ES-I3 (cell line): ENCODE results near the gene MGST2.
"Not testable (repeated sequence)": the region's sequence is repeated elsewhere in the genome, so short reads cannot be mapped to it uniquely, and the experiment has no call there.

Experiments used
- H3K36me3 ChIP-seq: 2 replicates; pipeline ENCODE4 v1.6.1; 2013; ENCODE audit warnings: mild to moderate bottlenecking, low read length, control low read depth, moderate library complexity; ENCODE audit not compliant: insufficient read depth
- H3K4me1 ChIP-seq: 2 replicates; pipeline ENCODE4 v1.6.1; 2013; ENCODE audit warnings: mild to moderate bottlenecking, control low read depth, low read length; ENCODE audit not compliant: insufficient read depth
- H3K9ac ChIP-seq: 2 replicates; pipeline ENCODE4 v1.6.1; 2013; ENCODE audit warnings: low read depth, mild to moderate bottlenecking, low read length, moderate library complexity
- H3K9me3 ChIP-seq: 2 replicates; pipeline ENCODE4 v1.6.1; 2013; ENCODE audit warnings: mild to moderate bottlenecking, low read length, moderate library complexity; ENCODE audit not compliant: control insufficient read depth, insufficient read depth

The MGST2 gene

DNA sequence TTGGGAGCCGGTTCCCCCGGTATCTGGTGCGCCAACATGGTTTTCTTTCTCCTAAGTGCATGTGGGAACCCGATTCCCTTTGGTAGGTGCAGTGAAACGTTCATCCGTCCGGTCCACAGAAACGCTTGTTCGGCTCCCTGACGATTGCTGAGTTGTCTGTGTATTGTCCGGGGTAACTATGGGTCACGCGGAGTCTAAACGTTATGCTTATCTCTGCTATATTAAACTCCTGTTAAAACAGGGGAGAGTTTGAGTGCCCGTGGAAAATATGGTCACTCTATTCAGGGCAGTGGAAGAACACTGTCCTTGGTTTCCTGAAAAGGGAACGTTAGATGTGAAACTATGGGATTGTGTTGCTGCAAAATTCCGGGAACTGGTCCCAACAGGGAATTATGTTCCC, 32.4 kb upstream of the MGST2 start:
- Histone ChIP-seq H3K9me3 (no peaks in the 10 kb centered on the region), H3K4me1 (peaks cover 6% of the 10 kb centered on the region; the same call in 1 of the 2 replicates), H3K9ac (no peak overlapping the region), H3K36me3 (no peaks in the 10 kb centered on the region)

DNA sequence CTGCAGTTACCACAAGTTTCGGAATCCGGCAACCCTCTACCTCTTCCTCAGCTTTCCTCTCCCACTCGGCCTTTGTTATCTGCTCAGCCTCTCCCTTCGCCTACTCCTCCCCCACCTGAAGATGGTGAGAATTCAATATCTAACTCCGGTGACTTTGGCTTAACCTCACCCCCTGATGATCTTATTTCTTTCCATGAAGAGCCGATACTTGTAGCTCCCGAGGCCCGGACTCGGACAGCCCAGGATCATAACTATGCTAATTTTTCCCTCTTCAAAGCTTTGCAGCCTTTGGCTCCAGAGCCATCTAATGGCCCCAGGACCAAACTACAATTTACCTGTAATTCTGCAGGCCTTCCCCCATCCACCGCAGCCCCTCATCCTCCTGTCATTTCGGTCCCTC, 32.0 kb upstream of the MGST2 start:
- Histone ChIP-seq H3K36me3 (no peaks in the 10 kb centered on the region), H3K4me1 (peaks cover 1% of the 10 kb centered on the region; the same call in 1 of the 2 replicates), H3K9ac (no peak overlapping the region; the same call in 1 of the 2 replicates), H3K9me3 (no peaks in the 10 kb centered on the region; the same call in 1 of the 2 replicates)

DNA sequence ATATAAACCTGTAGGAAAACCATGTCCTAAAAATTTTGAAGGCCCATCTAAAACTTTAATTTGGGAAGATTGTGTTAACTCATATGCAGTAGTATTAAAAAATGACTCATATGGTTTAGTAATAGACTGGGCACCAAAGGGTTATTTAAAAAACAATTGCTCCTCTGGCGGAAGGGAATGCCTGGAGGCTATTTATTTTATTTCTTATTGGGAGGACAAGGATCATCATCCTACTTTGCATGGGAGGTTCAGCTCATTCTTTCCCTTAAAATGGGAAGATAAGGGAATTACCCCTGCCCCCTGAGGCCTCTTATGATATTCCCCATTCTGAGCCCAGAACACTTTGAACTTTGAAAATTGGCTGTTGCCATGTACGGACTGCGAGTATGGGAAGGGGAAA, 29.7 kb upstream of the MGST2 start:
- no peaks in the 10 kb centered on the region for H3K4me1 ChIP-seq
- H3K9me3 ChIP-seq = no peaks in the 10 kb centered on the region; the same call in 1 of the 2 replicates
- no peak overlapping the region for H3K9ac ChIP-seq
- H3K36me3 ChIP-seq = no peaks in the 10 kb centered on the region

DNA sequence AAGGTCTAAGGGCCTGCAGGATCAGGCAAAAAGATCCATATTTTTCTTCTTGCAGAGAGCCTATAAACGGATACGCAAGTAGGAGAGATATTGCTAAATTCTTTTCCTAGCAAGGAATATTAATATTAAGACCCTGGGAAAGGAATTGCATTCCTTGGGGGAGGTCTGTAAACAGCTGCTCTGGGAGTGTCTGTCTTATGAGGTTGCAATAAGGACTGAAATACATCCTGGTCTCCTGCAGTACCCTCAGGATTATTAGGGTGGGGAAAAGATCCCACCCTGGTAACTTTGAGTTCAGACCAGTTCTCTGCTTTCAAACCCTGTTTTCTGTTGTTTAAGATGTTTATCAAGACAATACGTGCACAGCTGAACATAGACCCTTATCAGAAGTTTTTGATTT, 27.3 kb upstream of the MGST2 start:
- not testable (repeated sequence) for H3K4me1 ChIP-seq, H3K9me3 ChIP-seq, H3K36me3 ChIP-seq, H3K9ac ChIP-seq

DNA sequence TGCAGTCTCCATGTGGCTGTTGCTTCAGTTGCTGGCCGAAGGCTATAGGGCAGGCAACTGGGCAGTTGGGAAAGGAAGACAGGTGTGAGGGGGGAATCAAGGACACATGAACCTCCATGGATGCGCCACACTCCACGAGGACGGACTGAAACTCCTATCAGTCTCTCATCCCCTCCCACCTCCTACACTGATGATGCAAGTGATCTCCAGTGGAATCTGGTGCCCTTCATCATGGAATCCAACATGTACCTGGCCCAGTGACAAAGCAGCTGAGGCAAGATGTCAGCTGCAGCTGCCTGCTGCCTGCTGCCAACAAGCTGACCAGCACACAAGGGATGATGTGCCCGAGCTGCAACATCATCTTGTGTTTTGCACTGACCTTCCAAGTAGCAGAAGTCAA, 26.0 kb upstream of the MGST2 start:
- Histone ChIP-seq H3K36me3 (no peaks in the 10 kb centered on the region), H3K9ac (no peak overlapping the region), H3K4me1 (no peaks in the 10 kb centered on the region), H3K9me3 (no peaks in the 10 kb centered on the region; the same call in 1 of the 2 replicates)

DNA sequence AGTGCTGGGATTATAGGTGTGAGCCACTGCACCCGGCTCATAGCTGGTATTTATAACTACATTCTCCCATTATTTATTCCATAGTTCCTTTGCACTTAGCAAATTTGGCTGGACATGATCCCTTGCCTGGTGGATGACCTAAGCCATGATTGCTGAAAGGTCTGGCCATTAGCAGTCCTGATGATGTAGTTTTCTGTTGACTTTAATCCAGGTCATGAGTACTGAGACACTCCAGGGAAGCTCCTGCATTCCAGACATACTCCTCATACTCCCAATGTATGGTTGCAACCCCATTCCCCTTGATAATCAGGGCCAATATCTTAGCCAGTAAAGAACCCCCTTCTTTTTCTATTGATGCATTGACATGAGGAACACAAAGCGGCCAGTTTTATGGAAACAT, 24.4 kb upstream of the MGST2 start:
- Histone ChIP-seq H3K4me1 (no peaks in the 10 kb centered on the region), H3K9me3 (no peaks in the 10 kb centered on the region; the same call in 1 of the 2 replicates), H3K36me3 (no peaks in the 10 kb centered on the region), H3K9ac (no peak overlapping the region)

DNA sequence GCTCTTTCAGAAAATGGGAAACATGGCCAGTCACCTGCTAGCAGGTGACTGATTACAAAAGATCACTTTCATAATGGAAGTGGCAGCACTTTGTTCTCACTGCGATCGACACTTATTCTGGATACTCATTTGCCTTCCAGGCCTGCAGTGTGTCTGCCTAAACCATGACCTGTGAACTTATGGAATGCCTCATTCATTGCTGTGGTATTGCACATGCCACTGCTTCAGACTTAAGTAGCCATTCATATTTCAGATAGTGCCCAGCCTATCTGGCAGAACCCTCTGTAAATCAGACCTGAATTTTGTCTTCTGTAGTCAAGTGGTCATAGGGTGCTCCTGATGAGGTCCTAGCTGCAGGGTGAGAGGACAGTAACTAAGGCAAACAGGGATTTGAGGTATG, 23.3 kb upstream of the MGST2 start:
- H3K9me3 ChIP-seq = no peaks in the 10 kb centered on the region; the same call in 1 of the 2 replicates
- H3K36me3 ChIP-seq = no peaks in the 10 kb centered on the region
- no peak overlapping the region for H3K9ac ChIP-seq
- H3K4me1 ChIP-seq = no peaks in the 10 kb centered on the region

DNA sequence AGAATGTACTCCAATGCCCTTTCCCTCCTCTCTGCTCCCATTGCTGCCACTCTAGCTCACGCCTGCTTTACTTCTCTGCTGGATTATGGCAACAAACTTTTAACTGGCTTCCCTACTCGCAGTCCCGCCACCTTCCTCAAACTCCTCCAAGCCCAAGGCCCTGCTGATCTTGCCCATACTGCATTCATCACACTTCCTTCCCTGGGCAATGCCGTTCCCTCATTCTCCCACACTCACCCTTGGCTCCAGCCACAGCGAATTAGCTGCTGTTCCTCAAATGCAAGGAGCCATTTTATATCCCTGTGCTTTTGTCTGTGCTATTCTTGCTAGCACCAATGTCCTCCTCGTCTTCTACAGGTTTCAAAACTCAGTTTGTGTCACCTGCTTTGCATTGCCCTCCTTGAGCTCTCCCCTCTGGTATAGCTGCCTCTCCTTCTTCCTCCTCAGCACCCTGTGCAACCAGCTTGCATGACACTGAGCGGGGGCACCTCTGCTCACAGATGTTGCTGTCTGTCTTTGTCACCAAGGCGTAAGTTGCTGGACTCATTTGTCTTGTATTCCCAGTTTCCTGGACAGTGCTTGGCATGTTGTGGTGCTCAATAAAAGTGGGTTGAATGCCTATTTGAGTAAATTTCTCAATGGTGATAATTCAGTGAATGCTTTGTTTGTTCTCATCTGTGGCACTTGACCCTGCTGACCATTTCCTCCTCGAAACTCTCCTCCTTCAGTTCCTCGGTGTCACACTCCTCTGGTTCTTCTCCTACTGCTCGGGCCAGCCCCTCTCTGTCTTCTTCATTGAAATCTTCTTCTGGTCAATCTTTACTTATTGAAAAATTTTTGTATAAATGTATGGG, 22.4 kb upstream of the MGST2 start:
- Histone ChIP-seq H3K36me3 (no peaks in the 10 kb centered on the region), H3K4me1 (no peaks in the 10 kb centered on the region), H3K9ac (no peak overlapping the region), H3K9me3 (no peaks in the 10 kb centered on the region; the same call in 1 of the 2 replicates)

DNA sequence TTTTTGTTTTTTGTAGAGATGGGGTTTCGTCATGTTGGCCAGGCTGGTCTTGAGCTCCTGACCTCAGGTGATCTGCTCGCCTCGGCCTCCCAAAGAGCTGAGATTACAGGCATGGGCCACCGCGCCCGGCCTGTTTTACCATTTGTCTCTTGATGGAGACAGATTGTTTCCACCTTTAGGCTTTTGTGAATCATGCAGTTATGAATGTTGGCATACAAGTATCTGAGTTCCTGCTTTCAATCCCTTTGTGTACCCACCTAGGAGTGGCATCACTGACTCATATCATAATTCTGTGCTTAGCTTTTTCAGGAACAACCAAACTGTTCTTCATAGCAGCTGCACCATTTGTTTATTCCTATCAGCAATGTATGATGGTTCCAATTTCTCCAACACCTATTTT, 20.2 kb upstream of the MGST2 start:
- H3K4me1 ChIP-seq = no peaks in the 10 kb centered on the region

DNA sequence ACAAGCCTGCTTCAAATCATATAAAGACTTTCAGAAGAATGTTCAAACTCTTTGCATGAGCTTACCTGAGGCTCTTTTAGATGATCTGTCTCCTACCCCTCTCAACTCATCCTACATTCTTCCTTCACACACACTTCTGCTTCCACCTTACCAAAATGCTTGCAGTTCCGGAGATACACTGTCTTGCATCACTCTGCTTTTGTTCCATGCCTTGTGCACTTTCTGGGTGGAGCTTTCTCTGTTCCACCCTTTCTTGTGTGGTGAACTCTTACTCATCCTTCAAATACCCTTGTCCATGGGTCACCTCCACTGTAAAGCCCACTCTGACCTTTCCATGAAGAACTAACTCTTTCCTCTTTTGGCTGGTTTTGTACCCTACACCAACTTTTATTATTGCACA, 18.4 kb upstream of the MGST2 start:
- Histone ChIP-seq H3K9me3 (no peaks in the 10 kb centered on the region), H3K9ac (no peak overlapping the region), H3K36me3 (no peaks in the 10 kb centered on the region), H3K4me1 (no peaks in the 10 kb centered on the region)

More for the DNA sequence above, 20.2 kb upstream of the MGST2 start:
- H3K36me3 ChIP-seq = no peaks in the 10 kb centered on the region
- H3K9me3 ChIP-seq = no peaks in the 10 kb centered on the region
- no peak overlapping the region for H3K9ac ChIP-seq

DNA sequence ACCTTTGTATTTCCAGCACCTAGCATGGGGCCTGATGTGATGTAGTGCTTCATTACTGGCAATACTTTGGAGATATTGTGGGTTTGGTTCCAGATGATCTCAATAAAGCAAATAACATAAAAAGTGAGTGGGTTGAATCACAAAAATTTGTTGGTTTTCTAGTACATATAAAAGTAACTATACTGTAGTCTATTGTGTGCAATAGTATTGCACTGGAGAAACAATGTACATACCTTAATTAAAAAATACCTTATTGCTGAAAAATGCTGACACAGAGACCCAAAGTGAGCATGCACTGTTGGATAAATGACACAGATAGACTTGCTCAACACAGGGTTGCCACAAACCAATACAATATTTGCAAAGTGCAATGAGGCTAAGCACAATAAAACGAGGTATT, 17.7 kb upstream of the MGST2 start:
- no peaks in the 10 kb centered on the region for H3K9me3 ChIP-seq
- H3K36me3 ChIP-seq = no peaks in the 10 kb centered on the region
- H3K4me1 ChIP-seq = no peaks in the 10 kb centered on the region
- no peak overlapping the region for H3K9ac ChIP-seq

DNA sequence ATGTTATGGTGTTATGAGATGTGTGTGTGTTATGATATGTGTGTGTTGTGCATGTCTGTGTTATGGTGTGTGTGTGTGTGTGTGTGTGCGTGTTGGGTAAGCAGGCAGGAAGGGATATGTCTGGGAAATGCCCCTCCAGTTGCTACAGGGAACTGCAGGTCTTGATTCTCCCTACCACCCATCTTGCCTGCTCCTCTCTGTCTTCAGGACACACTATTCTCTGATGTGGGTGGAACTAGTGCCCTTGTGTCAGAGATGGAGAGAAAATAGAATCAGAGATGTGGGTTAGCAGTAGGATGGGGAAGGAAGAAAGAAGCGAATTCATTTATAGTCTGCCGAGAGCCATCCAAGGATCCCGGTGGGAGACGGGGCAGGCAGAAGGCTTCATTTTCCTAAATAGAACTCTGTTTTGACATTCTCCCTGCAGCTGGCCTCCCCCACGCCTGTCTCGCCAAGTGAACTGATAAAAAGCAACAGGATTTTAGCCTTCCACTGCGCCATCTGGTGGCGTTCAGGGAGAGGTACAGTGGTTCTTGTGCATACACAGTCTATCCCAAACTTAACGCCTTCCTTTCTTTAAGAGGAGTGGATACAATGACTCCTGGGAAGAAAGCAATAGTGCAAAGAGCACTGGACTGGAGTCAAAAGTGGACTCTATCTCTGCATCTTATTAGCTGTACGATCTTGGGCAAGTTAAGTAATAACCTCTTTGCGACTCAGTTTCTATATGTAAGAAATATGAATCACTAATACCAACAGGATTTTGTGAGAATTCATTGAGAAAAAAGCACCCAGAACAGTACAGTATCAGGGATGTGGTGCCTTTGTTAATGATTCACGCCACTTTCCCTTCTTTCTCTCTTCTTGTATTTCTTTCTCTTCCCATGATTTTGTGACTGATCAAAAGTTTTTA, 14.1 kb upstream of the MGST2 start:
- H3K9me3 ChIP-seq = no peaks in the 10 kb centered on the region
- no peaks in the 10 kb centered on the region for H3K36me3 ChIP-seq
- no peak overlapping the region for H3K9ac ChIP-seq
- H3K4me1 ChIP-seq = no peaks in the 10 kb centered on the region

DNA sequence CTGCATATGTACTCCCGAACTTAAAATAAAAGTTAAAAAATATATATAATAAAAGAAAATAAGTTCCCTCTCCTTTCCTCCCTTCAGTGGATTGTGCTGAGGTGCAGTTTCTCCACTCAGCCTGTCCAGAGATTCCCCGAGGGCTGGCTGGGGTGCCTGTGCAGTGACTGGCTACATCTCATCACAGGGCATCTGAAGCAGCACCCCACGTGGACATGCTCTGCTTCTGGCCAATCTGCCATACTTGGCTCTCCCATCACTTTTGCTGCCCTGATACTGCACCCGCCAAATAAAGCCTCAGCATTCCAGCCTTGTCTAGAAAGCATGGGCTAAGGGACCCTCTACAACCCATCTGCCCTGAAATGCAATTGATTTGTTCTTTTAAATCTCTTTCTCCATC, 11.1 kb upstream of the MGST2 start:
- no peaks in the 10 kb centered on the region for H3K9me3 ChIP-seq
- no peak overlapping the region for H3K9ac ChIP-seq
- peaks cover 16% of the 10 kb centered on the region for H3K4me1 ChIP-seq
- H3K36me3 ChIP-seq = no peaks in the 10 kb centered on the region

DNA sequence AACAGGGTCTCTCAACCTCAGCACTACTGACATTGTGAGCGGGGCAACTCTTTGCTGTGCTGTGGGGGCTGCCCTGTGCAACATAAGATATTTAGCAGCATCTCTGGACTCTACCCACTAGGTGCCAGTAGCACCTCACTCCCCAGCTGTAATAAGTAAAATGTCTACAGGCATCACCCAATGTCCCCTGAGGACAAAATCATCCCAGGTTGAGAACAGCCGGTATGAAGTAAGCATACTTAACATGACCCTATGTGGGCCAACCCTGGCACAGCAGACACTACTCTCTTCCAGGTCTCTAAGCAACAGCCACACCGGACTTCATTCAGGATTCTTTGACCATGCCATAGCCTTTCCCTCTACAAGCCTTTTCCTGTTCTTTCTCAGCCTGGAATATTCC, 10.5 kb upstream of the MGST2 start:
- H3K4me1 ChIP-seq = peaks cover 16% of the 10 kb centered on the region
- no peak overlapping the region for H3K9ac ChIP-seq
- no peaks in the 10 kb centered on the region for H3K36me3 ChIP-seq
- H3K9me3 ChIP-seq = no peaks in the 10 kb centered on the region
